Activated effector memory CD4-positive, alpha-beta T cell treated with Interleukin-2 at 50 U/mL for 16 hours (primary cell): Measurements from ENCODE around the gene LIMCH1.

Source experiments
- DNase-seq: peaks from one replicate; pipeline ENCODE4 v3.0.0-alpha.2; 2020

Gene LIMCH1

GRCh38 chr4:41530741-41531140 is 7.2 kb upstream of the LIMCH1 start:
- no peak for DNase-seq

- DNase-seq: no peak
Observed at GRCh38 chr4:41532336-41532735, 5.6 kb upstream of the LIMCH1 start.

- no peak for DNase-seq
Observed at GRCh38 chr4:41532882-41533281, 5.1 kb upstream of the LIMCH1 start.

- DNase-seq: no peak
Observed at GRCh38 chr4:41533680-41534079, 4.3 kb upstream of the LIMCH1 start.

GRCh38 chr4:41534404-41534803 is 3.6 kb upstream of the LIMCH1 start:
- DNase-seq: no peak

- DNase-seq: no peak
Observed at GRCh38 chr4:41535911-41536371, 2.0 kb upstream of the LIMCH1 start.

- DNase-seq: no peak
Observed at GRCh38 chr4:41537292-41537890, 566 bp upstream of the LIMCH1 start.

GRCh38 chr4:41538887-41539498 is 1.0 kb downstream of the LIMCH1 start:
- DNase-seq: no peak

GRCh38 chr4:41539711-41540110 is 1.8 kb downstream of the LIMCH1 start:
- no peak for DNase-seq

GRCh38 chr4:41540687-41541086 is 2.7 kb downstream of the LIMCH1 start:
- no peak for DNase-seq

GRCh38 chr4:41541687-41542094 is 3.7 kb downstream of the LIMCH1 start:
- no peak for DNase-seq

- DNase-seq: no peak
Observed at GRCh38 chr4:41542526-41543275, 4.7 kb downstream of the LIMCH1 start.

GRCh38 chr4:41545238-41545637 is 7.3 kb downstream of the LIMCH1 start:
- no peak for DNase-seq

GRCh38 chr4:41546638-41547037 is 8.7 kb downstream of the LIMCH1 start:
- DNase-seq: no peak

GRCh38 chr4:41548305-41548880 is 10.4 kb downstream of the LIMCH1 start:
- no peak for DNase-seq

- DNase-seq: no peak
Observed at GRCh38 chr4:41549478-41549877, 11.5 kb downstream of the LIMCH1 start.

- no peak for DNase-seq
Observed at GRCh38 chr4:41550308-41550707, 12.4 kb downstream of the LIMCH1 start.

- DNase-seq: no peak
Observed at GRCh38 chr4:41551536-41551935, 13.6 kb downstream of the LIMCH1 start.

- DNase-seq: no peak
Observed at GRCh38 chr4:41554905-41555304, 16.9 kb downstream of the LIMCH1 start.

GRCh38 chr4:41556526-41556925 is 18.6 kb downstream of the LIMCH1 start:
- DNase-seq: no peak

- no peak for DNase-seq
Observed at GRCh38 chr4:41559940-41560516, 22.1 kb downstream of the LIMCH1 start.

- no peak for DNase-seq
Observed at GRCh38 chr4:41561244-41561643, 23.3 kb downstream of the LIMCH1 start.

GRCh38 chr4:41567186-41567585 is 29.2 kb downstream of the LIMCH1 start:
- DNase-seq: no peak
